Sigmoid colon (tissue), 7 donors: ENCODE results near the gene CHMP4A. TPM values are rescaled to one million over a fixed set of nuclear protein-coding genes. Genes with fewer than 3 reads are reported as not detected.

Experiments
- DNase-seq: peaks from one replicate; pipeline ENCODE4 v3.0.0-alpha.2; 2019
- H3K27ac ChIP-seq, 4 donors: fragments of 200-600 bp; sonication (generic); one replicate each; pipeline ENCODE4 v1.5.1; 2016 to 2019; ENCODE audit warnings: mild to moderate bottlenecking in 1 of 4
- H3K27me3 ChIP-seq, 3 donors: fragments of 200-600 bp; sonication (generic); one replicate each; pipeline ENCODE4 v1.5.1; 2019; ENCODE audit warnings: mild to moderate bottlenecking in 1 of 3
- H3K36me3 ChIP-seq, 4 donors: fragments of 200-600 bp; sonication (generic); one replicate each; pipeline ENCODE4 v1.5.1; 2016 to 2019
- H3K4me1 ChIP-seq, 4 donors: fragments of 200-600 bp; sonication (generic); one replicate each; pipeline ENCODE4 v1.5.1; 2017 to 2019
- H3K4me3 ChIP-seq, 4 donors: fragments of 200-600 bp; sonication (generic); one replicate each; pipeline ENCODE4 v1.5.1; 2017 to 2019; ENCODE audit warnings: mild to moderate bottlenecking in 2 of 4, moderate library complexity in 1 of 4
- H3K9me3 ChIP-seq, 4 donors: fragments of 200-600 bp in 3 of 4; sonication (generic) in 3 of 4; one replicate each; pipeline versions ENCODE4 v1.5.1 to v1.6.1; 2013 to 2019
- EP300 ChIP-seq, 4 donors: sonication (generic); formaldehyde crosslinking; IDR thresholded peaks; one replicate each; pipeline ENCODE4 v1.6.1; 2017; ENCODE audit warnings: antibody characterized with exemption in 4 of 4
- POLR2A ChIP-seq, 2 donors: fragments of 450-650 bp; IDR thresholded peaks; one replicate each; pipeline ENCODE4 v1.6.1; 2016; ENCODE audit warnings: antibody characterized with exemption in 2 of 2, mild to moderate bottlenecking in 2 of 2, moderate library complexity in 2 of 2
- POLR2AphosphoS5 ChIP-seq, 4 donors: sonication (generic); formaldehyde crosslinking; IDR thresholded peaks; one replicate each; pipeline ENCODE4 v1.6.1; 2017; ENCODE audit warnings: antibody characterized with exemption in 4 of 4
- WGBS, 2 donors: extraction: QIAGEN DNeasy Blood & Tissue Kit; methylation state at CpG; one replicate each; pipeline ENCODE4 v1.1.7; 2013; 5-methylcytosine and 5-hydroxymethylcytosine counted together
- intact Hi-C: fragments of 100-400 bp; cut with DNase I; formaldehyde crosslinking; loops from one replicate; pipeline ENCODE4 v1.15.1; 2023
- polyA plus RNA-seq, 3 donors: library from polyadenylated mRNA; stranded (reverse); fragments of 200-250 nt; gene quantifications; one replicate each; pipeline ENCODE4 v1.2.3, GENCODE V29; 2013
- total RNA-seq, 4 donors: library from RNA; depleted of rRNA; stranded (reverse); fragments of >200 nt; gene quantifications; one replicate each; pipeline ENCODE4 v1.1.0, GENCODE V29; 2016
- TF ChIP-seq, protein P1 (sequence below), 4 experiments: fragments of 450-650 bp in 3 of 4; fragments of 200-600 bp in 1 of 4; IDR thresholded peaks; one replicate each; pipeline ENCODE4 v1.5.1; 2016 to 2019; ENCODE audit warnings: antibody characterized with exemption in 4 of 4, mild to moderate bottlenecking in 3 of 4, moderate library complexity in 2 of 4
- donor health status: healthy with polysubstance abuse.
- donor health status: Bipolar disorder and iron deficiency.
- donor health status: healthy.

CHMP4A gene
- total and polyA plus RNA-seq, 7 donors: 65.6 to 149 (median 109) TPM

DNA sequence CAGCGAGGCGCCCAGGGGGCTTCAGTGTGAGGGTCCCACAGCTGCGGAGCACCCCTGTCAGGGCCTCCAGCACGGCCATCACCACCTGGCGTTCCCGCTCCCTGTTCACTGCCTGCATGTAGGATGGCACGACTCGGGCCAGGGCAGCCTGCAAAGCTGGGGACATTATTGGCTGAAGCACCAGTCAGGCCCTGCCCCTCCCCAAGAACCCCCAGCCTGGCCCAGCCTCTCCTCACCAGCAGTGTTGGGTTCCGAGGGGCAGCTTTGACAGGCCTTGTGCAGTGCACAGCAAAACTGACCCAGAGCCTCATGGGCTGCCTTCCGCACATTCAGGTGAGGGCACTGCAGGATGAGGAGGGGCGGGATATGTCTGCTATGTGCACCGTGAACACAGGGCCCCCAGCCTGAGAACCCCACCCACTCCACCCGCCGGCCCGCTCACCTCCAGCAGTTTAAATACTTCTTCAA, 30.2 kb downstream of the CHMP4A start:
- WGBS, 2 donors: 95% methylated on average over 15 of the region's 15 CpGs
- DNase-seq: no peak
- Histone ChIP-seq H3K9me3 (no peaks in the 10 kb centered on the region), H3K27ac (no peak overlapping the region), H3K36me3 (peaks cover 0 to 74% (median 42%) of the 10 kb centered on the region in 4 donors), H3K4me1 (peaks cover 0 to 32% (median 30%) of the 10 kb centered on the region in 4 donors), H3K4me3 (no peak overlapping the region), H3K27me3 (no peaks in the 10 kb centered on the region)
- TF ChIP-seq EP300 (IDR thresholded peaks at IDR 0.05) (no peak), POLR2AphosphoS5 (IDR thresholded peaks at IDR 0.05) (no peak), POLR2A (IDR thresholded peaks at IDR 0.05) (no peak)
- TF ChIP-seq, protein P1, sequence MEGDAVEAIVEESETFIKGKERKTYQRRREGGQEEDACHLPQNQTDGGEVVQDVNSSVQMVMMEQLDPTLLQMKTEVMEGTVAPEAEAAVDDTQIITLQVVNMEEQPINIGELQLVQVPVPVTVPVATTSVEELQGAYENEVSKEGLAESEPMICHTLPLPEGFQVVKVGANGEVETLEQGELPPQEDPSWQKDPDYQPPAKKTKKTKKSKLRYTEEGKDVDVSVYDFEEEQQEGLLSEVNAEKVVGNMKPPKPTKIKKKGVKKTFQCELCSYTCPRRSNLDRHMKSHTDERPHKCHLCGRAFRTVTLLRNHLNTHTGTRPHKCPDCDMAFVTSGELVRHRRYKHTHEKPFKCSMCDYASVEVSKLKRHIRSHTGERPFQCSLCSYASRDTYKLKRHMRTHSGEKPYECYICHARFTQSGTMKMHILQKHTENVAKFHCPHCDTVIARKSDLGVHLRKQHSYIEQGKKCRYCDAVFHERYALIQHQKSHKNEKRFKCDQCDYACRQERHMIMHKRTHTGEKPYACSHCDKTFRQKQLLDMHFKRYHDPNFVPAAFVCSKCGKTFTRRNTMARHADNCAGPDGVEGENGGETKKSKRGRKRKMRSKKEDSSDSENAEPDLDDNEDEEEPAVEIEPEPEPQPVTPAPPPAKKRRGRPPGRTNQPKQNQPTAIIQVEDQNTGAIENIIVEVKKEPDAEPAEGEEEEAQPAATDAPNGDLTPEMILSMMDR (IDR thresholded peaks at IDR 0.05): no peak
- intact Hi-C loops: no loop called here

DNA sequence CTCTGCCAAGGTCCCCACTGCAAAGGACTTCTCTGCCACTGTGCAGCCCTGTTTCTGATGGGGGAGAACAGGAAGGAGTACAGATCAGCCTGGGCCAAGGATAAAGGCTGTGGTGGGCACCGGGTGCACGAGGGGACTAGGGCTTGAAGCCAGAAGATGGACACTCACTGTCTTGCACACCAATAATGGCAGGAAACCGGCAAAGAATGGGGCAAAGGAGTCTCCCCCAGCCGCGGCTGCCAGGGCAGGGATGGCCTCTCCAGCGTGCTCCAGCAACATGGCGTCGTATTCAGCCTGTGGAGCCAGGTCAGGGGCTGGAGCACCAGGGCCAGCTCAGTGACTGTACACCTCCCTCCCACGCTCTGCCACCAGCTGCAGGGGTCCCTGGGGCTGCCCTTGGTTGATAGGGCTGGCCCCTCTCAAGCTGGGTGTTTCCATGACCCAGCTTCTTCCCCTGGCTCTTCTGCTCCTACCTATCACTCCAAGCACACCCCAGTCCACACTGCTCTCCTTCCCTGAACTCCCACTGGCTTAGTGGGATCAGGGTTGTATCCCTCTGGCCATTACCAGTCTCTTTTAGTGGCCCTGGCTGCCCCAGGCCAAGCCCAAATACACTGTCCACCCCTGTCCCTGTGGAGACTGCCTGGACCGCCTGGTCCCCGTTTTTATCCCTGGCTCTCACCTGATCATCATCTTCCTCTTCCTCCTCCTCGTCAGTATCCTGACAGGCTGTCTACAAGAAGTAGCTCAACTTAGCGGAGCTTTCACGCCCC, 31.0 kb downstream of the CHMP4A start:
- Histone ChIP-seq H3K9me3 (no peaks in the 10 kb centered on the region), H3K27ac (peak overlapping the region in 2 of 4 donors; percentile 88 to 93), H3K36me3 (peaks cover 0 to 80% (median 42%) of the 10 kb centered on the region in 4 donors), H3K27me3 (no peaks in the 10 kb centered on the region), H3K4me3 (no peak overlapping the region), H3K4me1 (peaks cover 0 to 25% (median 22%) of the 10 kb centered on the region in 4 donors)
- no peak for DNase-seq
- intact Hi-C loops: no loop called here
- no peak for TF ChIP-seq POLR2A (IDR thresholded peaks at IDR 0.05)
- no peak for TF ChIP-seq POLR2AphosphoS5 (IDR thresholded peaks at IDR 0.05)
- TF ChIP-seq EP300 (IDR thresholded peaks at IDR 0.05): no peak
- TF ChIP-seq, protein P1 (IDR thresholded peaks at IDR 0.05): no peak
- 91 to 92% methylated on average over 14 of the region's 14 CpGs for WGBS, 2 donors

DNA sequence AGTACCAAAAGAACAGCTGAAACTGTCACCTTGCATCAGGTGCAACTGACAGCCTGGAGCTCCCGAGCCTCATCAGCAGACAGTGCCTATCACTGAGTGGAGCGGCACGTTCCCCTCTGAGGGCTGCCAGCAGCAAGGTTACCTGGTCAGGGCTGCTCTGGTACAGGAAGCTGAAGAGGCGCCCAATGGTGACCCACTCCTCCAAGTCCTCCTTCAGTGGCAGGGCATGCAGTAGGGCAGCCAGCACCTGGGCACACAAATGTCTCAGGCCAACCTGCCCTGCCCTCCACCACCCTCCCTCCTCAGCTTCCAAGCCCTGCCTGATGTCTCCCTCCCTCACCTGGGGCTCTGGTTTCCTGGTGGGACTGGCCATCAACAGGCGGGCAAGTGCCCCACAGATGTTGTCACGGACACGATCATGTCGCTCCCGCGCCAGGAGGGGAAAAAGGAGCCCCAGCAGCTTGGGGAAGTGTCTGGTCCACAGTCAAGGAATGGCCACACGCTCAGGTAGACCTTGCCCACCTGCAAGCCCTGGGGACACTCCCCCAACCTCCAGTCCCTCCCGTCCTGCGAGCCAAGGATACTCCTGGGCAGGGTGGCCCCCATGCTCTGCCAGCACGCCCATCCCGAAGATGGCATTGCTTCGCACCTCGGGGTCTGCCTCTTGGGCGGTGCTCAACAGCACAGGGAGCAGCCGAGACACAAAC, 31.8 kb downstream of the CHMP4A start:
- TF ChIP-seq POLR2A (IDR thresholded peaks at IDR 0.05): no peak
- TF ChIP-seq, protein P1 (IDR thresholded peaks at IDR 0.05): no peak
- H3K27me3 ChIP-seq: no peaks in the 10 kb centered on the region
- DNase-seq: no peak
- peaks cover 4 to 80% (median 36%) of the 10 kb centered on the region in 4 donors for H3K36me3 ChIP-seq
- peaks cover 0 to 20% (median 19%) of the 10 kb centered on the region in 4 donors for H3K4me1 ChIP-seq
- no peaks in the 10 kb centered on the region for H3K9me3 ChIP-seq
- H3K27ac ChIP-seq: peak overlapping the region in 3 of 4 donors; percentile 9 to 93 (median 88)
- WGBS, 2 donors: 90 to 92% methylated on average over 19 of the region's 19 CpGs
- H3K4me3 ChIP-seq: no peak overlapping the region
- intact Hi-C loops: no loop called here

DNA sequence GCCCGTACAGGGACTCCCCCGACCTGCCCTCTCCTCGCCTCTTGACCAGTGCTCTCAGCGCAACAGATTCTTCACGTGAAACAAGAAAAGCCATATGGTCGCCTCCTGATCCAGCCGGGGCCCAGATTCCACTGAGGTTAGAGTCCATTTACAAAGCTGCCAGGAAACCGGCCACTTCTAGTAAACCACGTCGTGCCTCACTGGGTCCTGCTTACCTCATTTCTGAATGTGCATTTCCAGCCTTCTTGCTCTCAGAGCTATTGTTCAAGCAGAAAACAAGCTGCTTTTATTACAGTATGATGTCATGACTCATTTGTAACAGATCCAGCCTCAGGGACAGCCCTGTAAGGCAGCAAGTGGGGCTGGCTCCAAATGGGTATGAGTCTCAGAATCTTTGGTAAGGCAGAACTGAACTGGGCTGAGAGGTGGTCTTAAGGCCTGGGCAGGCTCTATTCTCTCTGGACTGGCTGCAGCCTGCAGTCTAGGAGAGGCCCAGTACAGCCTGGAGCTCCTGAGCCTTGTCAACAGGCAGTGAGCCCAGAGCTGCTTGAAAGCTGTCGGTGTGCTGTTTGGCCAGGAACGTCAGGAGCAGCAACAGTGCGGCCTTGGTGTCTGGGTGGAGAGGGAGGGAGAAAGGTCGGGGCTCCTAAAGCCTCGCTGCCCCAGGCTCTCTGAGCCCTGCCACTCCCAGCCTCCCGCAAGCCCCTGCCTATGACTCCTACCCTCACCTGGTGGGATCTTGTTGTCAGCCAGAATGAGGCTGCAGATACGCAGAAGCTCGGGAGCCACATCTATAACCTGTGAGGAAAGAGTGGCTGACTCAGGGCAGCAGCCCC, 33.1 kb downstream of the CHMP4A start:
- H3K9me3 ChIP-seq: no peaks in the 10 kb centered on the region
- peaks cover 6 to 67% (median 29%) of the 10 kb centered on the region in 4 donors for H3K36me3 ChIP-seq
- intact Hi-C loops: no loop called here
- WGBS, 2 donors: 71 to 80% methylated on average over 18 of the region's 18 CpGs
- TF ChIP-seq, protein P1 (IDR thresholded peaks at IDR 0.05): no peak
- TF ChIP-seq POLR2A (IDR thresholded peaks at IDR 0.05) (no peak), EP300 (IDR thresholded peaks at IDR 0.05) (peak in 1 of 4 donors; percentile 32), POLR2AphosphoS5 (IDR thresholded peaks at IDR 0.05) (peak in 2 of 4 donors; percentile 45 to 69)
- H3K4me1 ChIP-seq: peaks cover 0 to 20% (median 19%) of the 10 kb centered on the region in 4 donors
- DNase-seq: no peak
- no peaks in the 10 kb centered on the region for H3K27me3 ChIP-seq
- H3K4me3 ChIP-seq: no peak overlapping the region
- peak overlapping the region; percentile 64 to 93 (median 87) for H3K27ac ChIP-seq
